HCT116 (cell line): ENCODE data around the gene GALNT11.

ENCODE experiments used
- CTCF ChIP-seq, 3 experiments: fragments of 200-600 bp in 1 of 3; sonication (generic) in 1 of 3; IDR thresholded peaks in 2 of 3; conservative IDR thresholded peaks in 1 of 3; 2 replicates each; pipeline ENCODE4 v1.5.1; 2012 to 2017; ENCODE audit warnings: low read depth in 2 of 3, low read length in 2 of 3, antibody characterized with exemption in 1 of 3, borderline replicate concordance in 1 of 3, control low read depth in 1 of 3, mild to moderate bottlenecking in 1 of 3, mixed read lengths in 1 of 3, mixed run types in 1 of 3, moderate library complexity in 1 of 3; ENCODE audit not compliant: insufficient read depth in 1 of 3
- POLR2AphosphoS5 ChIP-seq: IDR thresholded peaks from 2 replicates; pipeline ENCODE4 v1.6.1; 2011; ENCODE audit warnings: mild to moderate bottlenecking, low read depth, low read length, moderate library complexity
- YY1 ChIP-seq: IDR thresholded peaks from 2 replicates; pipeline ENCODE4 v1.6.1; 2011; ENCODE audit warnings: low read length, low read depth, moderate library complexity, mild to moderate bottlenecking; ENCODE audit not compliant: insufficient replicate concordance; ENCODE audit errors: extremely low read depth

GRCh38 chr7:152115021-152115718 lies 89.7 kb downstream of the GALNT11 start:
- TF ChIP-seq YY1, result no peak
- no peak for TF ChIP-seq POLR2AphosphoS5
- TF ChIP-seq CTCF (IDR thresholded peaks at IDR 0.05 in 2 of 3, conservative IDR thresholded peaks at IDR 0.05 in 1 of 3; ENCODE audit: borderline replicate concordance in 1 of 3, insufficient read depth in 1 of 3, low read depth in 2 of 3, low read length in 2 of 3), result no peak
